Measurements from ENCODE around the gene OBSL1.

Gene OBSL1

DNA sequence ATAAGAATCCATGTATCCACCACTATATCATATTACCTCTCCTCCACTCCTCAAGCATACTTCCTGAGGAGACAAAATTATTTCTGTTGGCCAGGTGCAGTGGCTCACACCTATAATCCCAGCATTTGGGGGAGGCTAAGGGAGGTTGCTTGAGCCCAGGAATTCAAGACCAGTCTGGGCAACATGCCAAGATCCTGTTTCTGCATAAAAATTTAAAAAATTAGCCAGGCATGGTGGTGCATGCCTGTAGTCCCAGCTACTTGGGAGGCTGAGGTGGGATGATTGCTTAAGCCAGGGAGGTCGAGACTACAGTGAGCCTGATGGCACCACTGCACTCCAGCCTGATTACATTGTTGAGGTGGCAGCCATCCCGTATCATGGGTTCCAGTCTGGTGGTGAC lies 10.0 kb upstream of the OBSL1 start:
- H3K4me3 ChIP-seq (ENCODE audit: low read depth, low read length) = no peak overlapping the region
- DNase-seq (ENCODE audit: low read depth, low spot score) = no peak
- in situ Hi-C loops (cut with HindIII; ENCODE audit: low sequenced_read_pairs) = no loop called here

DNA sequence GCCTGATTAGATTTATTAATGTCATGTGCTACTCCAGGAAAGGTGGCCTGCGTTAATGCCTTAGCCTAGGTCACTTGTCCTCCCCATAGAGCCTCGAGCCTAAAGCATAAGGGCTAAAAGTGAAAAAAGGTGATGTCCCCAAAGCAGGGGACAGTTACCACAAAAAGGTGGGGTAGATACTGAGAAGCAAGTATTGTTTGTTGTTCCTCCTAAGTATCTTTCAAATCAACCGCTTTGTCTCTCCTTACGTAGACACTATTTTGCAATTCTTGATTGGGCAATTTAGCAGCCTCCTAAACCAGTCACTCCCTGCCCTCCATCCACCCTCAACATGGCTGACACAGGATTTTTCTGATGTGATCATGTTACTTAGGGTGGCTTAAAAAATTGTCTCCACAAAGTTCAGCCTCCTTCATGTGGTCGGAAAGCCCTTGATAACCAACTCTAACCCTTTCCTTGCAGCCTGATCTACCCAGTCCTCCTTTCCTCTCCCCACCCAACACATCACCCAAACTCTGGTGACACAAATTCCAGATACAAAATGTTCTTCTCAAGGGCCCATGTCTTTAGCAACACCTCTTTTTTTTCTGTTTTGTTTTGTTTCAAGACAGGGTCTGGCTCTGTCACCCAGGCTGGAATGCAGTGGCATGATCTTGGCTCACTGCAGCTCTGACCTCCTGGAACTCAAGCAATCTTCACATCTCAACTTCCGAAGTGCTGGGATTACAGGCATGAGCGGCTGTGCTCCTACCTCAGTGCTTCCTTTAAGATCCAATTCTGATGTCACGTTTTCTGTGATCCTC lies 7.7 kb upstream of the OBSL1 start:
- no peak overlapping the region for H3K4me3 ChIP-seq (ENCODE audit: low read depth, low read length)
- TF ChIP-seq, protein P1, sequence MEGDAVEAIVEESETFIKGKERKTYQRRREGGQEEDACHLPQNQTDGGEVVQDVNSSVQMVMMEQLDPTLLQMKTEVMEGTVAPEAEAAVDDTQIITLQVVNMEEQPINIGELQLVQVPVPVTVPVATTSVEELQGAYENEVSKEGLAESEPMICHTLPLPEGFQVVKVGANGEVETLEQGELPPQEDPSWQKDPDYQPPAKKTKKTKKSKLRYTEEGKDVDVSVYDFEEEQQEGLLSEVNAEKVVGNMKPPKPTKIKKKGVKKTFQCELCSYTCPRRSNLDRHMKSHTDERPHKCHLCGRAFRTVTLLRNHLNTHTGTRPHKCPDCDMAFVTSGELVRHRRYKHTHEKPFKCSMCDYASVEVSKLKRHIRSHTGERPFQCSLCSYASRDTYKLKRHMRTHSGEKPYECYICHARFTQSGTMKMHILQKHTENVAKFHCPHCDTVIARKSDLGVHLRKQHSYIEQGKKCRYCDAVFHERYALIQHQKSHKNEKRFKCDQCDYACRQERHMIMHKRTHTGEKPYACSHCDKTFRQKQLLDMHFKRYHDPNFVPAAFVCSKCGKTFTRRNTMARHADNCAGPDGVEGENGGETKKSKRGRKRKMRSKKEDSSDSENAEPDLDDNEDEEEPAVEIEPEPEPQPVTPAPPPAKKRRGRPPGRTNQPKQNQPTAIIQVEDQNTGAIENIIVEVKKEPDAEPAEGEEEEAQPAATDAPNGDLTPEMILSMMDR (IDR thresholded peaks at IDR 0.05; ENCODE audit: low read depth, low read length) = no peak
- in situ Hi-C loops (cut with HindIII; ENCODE audit: low sequenced_read_pairs) = no loop called here
- no peak for DNase-seq (ENCODE audit: low read depth, low spot score)

More for the DNA sequence above, 10.0 kb upstream of the OBSL1 start:
- TF ChIP-seq, protein P1 (IDR thresholded peaks at IDR 0.05; ENCODE audit: low read depth, low read length) = no peak

DNA sequence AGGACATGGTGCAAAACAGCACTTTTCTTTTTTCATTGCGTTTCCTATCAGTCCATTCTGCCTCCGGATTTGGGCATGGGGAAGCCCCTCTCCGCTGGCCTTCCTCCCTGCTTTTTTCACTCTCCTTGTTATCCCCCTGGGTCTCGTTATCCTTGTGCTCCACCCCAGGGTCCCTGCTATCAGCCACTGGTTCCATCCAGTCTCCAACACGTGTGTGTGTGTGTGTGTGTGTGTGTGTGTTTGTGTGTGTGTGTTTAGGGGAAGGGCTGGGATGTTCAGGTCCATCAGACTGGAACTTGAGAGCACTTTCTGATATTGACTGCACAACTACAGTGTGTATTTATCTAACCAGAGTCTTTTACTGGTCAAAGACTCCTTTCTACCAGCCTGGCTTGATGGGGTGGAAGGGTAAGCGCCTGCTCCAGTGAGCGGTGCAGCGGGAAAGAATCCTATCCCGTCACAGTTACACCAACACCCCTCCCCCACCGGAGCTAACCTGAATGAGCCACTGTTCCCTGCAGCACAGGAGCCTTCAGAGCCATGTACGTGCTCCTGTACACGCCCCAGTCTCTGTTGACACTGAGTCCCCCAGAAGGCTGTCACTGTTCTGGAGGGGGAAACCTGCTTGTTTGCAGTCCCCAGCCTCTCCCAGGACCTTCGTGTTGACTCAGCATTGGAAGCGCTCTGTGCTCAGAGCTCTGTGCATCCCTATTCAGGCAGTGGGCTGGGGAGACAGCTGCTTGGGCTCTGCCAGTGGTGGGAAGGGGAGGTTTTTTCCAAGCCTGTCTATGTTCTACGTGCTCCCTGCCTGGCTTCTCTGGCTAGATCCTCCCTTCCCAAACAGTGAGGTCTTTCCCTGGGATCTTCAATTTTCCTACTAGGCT lies 5.4 kb upstream of the OBSL1 start:
- in situ Hi-C loops (cut with HindIII; ENCODE audit: low sequenced_read_pairs) = no loop called here
- H3K4me3 ChIP-seq (ENCODE audit: low read depth, low read length) = no peak overlapping the region
- TF ChIP-seq, protein P1 (IDR thresholded peaks at IDR 0.05; ENCODE audit: low read depth, low read length) = no peak
- DNase-seq (ENCODE audit: low read depth, low spot score) = no peak

DNA sequence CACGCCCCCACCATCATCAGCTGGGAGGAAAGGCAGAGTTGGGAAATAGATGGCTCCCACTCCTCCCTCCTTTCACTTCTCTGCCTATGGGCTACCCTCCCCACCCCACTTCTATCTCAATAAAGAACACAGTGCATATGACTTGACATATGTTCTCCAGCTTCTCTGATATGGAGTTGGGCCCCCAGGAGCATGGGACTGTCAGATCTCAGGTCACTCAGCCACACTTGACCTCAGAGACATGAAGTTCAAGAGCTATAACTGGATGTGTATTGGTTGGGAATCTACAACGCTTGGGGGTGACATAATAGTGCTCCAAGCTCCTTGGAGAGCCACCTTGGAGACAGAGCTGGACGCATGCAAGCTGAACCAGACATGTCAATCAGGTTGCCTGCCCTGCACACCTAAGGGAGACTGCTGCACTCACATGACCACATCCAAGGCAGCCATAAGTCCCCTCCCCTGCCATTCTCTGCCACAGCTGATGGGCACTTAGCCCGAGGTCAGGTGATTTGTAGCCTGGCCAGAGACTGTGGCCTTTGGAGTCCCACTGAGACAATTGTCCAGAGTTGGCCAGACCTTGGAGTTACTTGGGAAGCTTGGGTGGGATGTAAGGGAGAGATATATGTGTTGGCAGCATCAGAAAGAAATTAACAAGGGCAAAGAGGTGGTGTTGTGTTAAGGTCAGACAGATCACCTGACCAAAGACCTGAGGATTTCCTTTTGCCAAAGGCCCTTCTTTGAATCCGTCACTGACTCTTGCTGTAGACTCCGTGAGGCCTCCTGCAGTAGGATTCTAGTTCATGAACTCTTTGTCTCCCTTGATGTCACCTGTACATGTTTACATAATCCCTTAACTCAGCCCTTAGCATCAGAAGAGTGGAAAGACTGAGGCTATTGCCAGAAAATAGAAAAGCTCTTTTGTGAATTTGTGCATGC lies 4.5 kb upstream of the OBSL1 start:
- in situ Hi-C loops (cut with HindIII; ENCODE audit: low sequenced_read_pairs) = no loop called here
- no peak overlapping the region for H3K4me3 ChIP-seq (ENCODE audit: low read depth, low read length)
- DNase-seq (ENCODE audit: low read depth, low spot score) = no peak
- TF ChIP-seq, protein P1 (IDR thresholded peaks at IDR 0.05; ENCODE audit: low read depth, low read length) = no peak

DNA sequence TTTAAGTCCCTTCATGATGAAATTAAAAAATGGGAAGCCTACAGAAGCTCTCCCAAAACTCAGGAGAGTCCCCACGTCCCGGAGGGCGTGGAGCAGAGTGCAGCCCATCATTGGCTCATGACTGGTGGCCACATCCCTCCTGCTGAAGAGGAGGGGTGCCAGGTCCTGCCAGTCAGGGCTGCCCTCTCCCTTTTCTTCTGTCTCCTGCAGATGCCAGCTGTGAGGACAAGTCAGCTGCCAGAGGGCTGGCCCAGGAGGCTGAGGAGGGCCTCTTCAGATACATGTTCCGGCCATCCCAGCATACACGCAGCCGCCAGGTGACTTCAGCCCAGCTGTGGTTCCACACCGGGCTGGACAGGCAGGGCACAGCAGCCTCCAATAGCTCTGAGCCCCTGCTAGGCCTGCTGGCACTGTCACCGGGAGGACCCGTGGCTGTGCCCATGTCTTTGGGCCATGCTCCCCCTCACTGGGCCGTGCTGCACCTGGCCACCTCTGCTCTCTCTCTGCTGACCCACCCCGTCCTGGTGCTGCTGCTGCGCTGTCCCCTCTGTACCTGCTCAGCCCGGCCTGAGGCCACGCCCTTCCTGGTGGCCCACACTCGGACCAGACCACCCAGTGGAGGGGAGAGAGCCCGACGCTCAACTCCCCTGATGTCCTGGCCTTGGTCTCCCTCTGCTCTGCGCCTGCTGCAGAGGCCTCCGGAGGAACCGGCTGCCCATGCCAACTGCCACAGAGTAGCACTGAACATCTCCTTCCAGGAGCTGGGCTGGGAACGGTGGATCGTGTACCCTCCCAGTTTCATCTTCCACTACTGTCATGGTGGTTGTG lies 3.4 kb upstream of the OBSL1 start:
- DNase-seq (ENCODE audit: low read depth, low spot score) = no peak
- in situ Hi-C loops (cut with HindIII; ENCODE audit: low sequenced_read_pairs) = no loop called here
- TF ChIP-seq, protein P1 (IDR thresholded peaks at IDR 0.05; ENCODE audit: low read depth, low read length) = no peak
- no peak overlapping the region for H3K4me3 ChIP-seq (ENCODE audit: low read depth, low read length)

All from astrocyte of the spinal cord (primary cell).